Upper lobe of right lung (tissue), 1 donor: ENCODE results near the gene MEN1. TPM values are rescaled to one million over a fixed set of nuclear protein-coding genes. Genes with fewer than 3 reads are reported as not detected.

Source experiments
- ATAC-seq: fragments of 200-7000 bp; cut with Tn5 transposase; one replicate; pipeline ENCODE4 v1.9.1; 2020; ENCODE audit warnings: mild to moderate bottlenecking, moderate library complexity
- DNase-seq: peaks from one replicate; pipeline ENCODE4 v3.0.0-alpha.2; 2020
- H3K27ac ChIP-seq: fragments of 200-600 bp; one replicate; pipeline ENCODE4 v1.8.0; 2022
- H3K27me3 ChIP-seq: fragments of 200-600 bp; one replicate; pipeline ENCODE4 v1.8.0; 2022; ENCODE audit warnings: mild to moderate bottlenecking
- H3K36me3 ChIP-seq: fragments of 200-600 bp; one replicate; pipeline ENCODE4 v1.8.0; 2022
- H3K4me1 ChIP-seq: fragments of 200-600 bp; one replicate; pipeline ENCODE4 v1.8.0; 2022
- H3K4me3 ChIP-seq: fragments of 200-600 bp; one replicate; pipeline ENCODE4 v1.8.0; 2022; ENCODE audit warnings: mild to moderate bottlenecking
- H3K9me3 ChIP-seq: fragments of 200-600 bp; one replicate; pipeline ENCODE4 v1.8.0; 2022
- CTCF ChIP-seq: fragments of 200-600 bp; IDR thresholded peaks from one replicate; pipeline ENCODE4 v1.8.0; 2022; ENCODE audit warnings: antibody characterized with exemption
- intact Hi-C: fragments of 100-400 bp; cut with DNase I; formaldehyde crosslinking; loops from one replicate; pipeline ENCODE4 v1.11.0; 2022
- total RNA-seq: library from RNA; stranded (reverse); fragmentation: NEBNext Ultra II Directional; extraction: Animal tissue kit (Norgen Biotek cat#: 25700); gene quantifications from one replicate; pipeline ENCODE4 v1.2.1, GENCODE V29; 2021
- donor health status: DM: no; HTN: yes; CAD: no; lungs with severe emphysema.

Gene MEN1
- total RNA-seq, 1 donor from 2014 or later, result 22.5 TPM

- no peak overlapping the region for H3K4me3 ChIP-seq
- no peaks in the 10 kb centered on the region for H3K27me3 ChIP-seq
- H3K27ac ChIP-seq, result no peak overlapping the region
- DNase-seq (peak; percentile 61), ATAC-seq (no peak)
- intact Hi-C loops, result no loop called here
- TF ChIP-seq CTCF, result no peak
- H3K36me3 ChIP-seq, result peaks cover 4% of the 10 kb centered on the region
- H3K4me1 ChIP-seq, result no peaks in the 10 kb centered on the region
- no peaks in the 10 kb centered on the region for H3K9me3 ChIP-seq
Observed at GRCh38 chr11:64829536-64830251, 19.3 kb upstream of the MEN1 start.

GRCh38 chr11:64827451-64827839 is 17.1 kb upstream of the MEN1 start:
- H3K4me1 ChIP-seq, result no peaks in the 10 kb centered on the region
- DNase-seq (no peak), ATAC-seq (no peak)
- no peaks in the 10 kb centered on the region for H3K36me3 ChIP-seq
- H3K27ac ChIP-seq, result no peak overlapping the region
- intact Hi-C loops, result no loop called here
- no peak overlapping the region for H3K4me3 ChIP-seq
- no peaks in the 10 kb centered on the region for H3K27me3 ChIP-seq
- no peaks in the 10 kb centered on the region for H3K9me3 ChIP-seq
- no peak for TF ChIP-seq CTCF

- Histone ChIP-seq H3K27ac (no peak overlapping the region), H3K9me3 (no peaks in the 10 kb centered on the region), H3K27me3 (no peaks in the 10 kb centered on the region), H3K4me3 (no peak overlapping the region), H3K4me1 (no peaks in the 10 kb centered on the region), H3K36me3 (no peaks in the 10 kb centered on the region)
- intact Hi-C loops, result no loop called here
- peak; percentile 59 for DNase-seq
- TF ChIP-seq CTCF, result no peak
- no peak for ATAC-seq
Observed at GRCh38 chr11:64826578-64827450, 16.5 kb upstream of the MEN1 start.

- Histone ChIP-seq H3K36me3 (no peaks in the 10 kb centered on the region), H3K4me3 (no peak overlapping the region), H3K27me3 (no peaks in the 10 kb centered on the region), H3K27ac (no peak overlapping the region), H3K9me3 (no peaks in the 10 kb centered on the region), H3K4me1 (no peaks in the 10 kb centered on the region)
- no peak for TF ChIP-seq CTCF
- ATAC-seq, result no peak
- DNase-seq, result no peak
- intact Hi-C loops, result no loop called here
Observed at GRCh38 chr11:64826062-64826461, 15.7 kb upstream of the MEN1 start.

- TF ChIP-seq CTCF, result no peak
- Histone ChIP-seq H3K9me3 (no peaks in the 10 kb centered on the region), H3K27me3 (no peaks in the 10 kb centered on the region), H3K4me3 (no peak overlapping the region), H3K36me3 (no peaks in the 10 kb centered on the region), H3K4me1 (no peaks in the 10 kb centered on the region), H3K27ac (no peak overlapping the region)
- DNase-seq, result no peak
- no peak for ATAC-seq
- intact Hi-C loops, result no loop called here
Observed at GRCh38 chr11:64823568-64824119, 13.3 kb upstream of the MEN1 start.
